ENCODE results near the gene POU5F2. TPM values are rescaled to one million over a fixed set of nuclear protein-coding genes. Genes with fewer than 3 reads are reported as not detected.

POU5F2 gene
- total and polyA plus RNA-seq, 4 donors, result 0.10 to 5.1 (median 2.8) TPM; not detected in 1

- intact Hi-C loops (cut with DNase I), result no loop called here
- 91 to 95% methylated on average over 1 of the region's 1 CpG for WGBS, 2 donors
These were observed 35.5 kb downstream of the POU5F2 start for GRCh38 chr5:93705896-93706295.

GRCh38 chr5:93704996-93705395 is 36.4 kb downstream of the POU5F2 start:
- Histone ChIP-seq H3K9me3 (ENCODE audit: control insufficient read depth, low read length) (no peaks in the 10 kb centered on the region), H3K27me3 (ENCODE audit: control insufficient read depth in 1 of 2, insufficient read depth in 2 of 2, low read length in 1 of 2) (no peaks in the 10 kb centered on the region), H3K4me3 (ENCODE audit: low read length in 2 of 2) (no peak overlapping the region), H3K27ac (ENCODE audit: low read depth in 1 of 2, low read length in 2 of 2) (no peak overlapping the region), H3K36me3 (ENCODE audit: control insufficient read depth in 1 of 2, insufficient read depth in 2 of 2, low read length in 1 of 2) (peaks cover 0 to 4% of the 10 kb centered on the region in 2 donors), H3K4me1 (ENCODE audit: control insufficient read depth in 1 of 2, insufficient read depth in 2 of 2, low read length in 2 of 2) (no peaks in the 10 kb centered on the region)
- ATAC-seq (ENCODE audit: low FRiP score), result no peak
- intact Hi-C loops (cut with DNase I), result no loop called here
- DNase-seq, result no peak

More at GRCh38 chr5:93705896-93706295, 35.5 kb downstream of the POU5F2 start:
- Histone ChIP-seq H3K27me3 (ENCODE audit: control insufficient read depth in 1 of 2, insufficient read depth in 2 of 2, low read length in 1 of 2) (no peaks in the 10 kb centered on the region), H3K4me1 (ENCODE audit: control insufficient read depth in 1 of 2, insufficient read depth in 2 of 2, low read length in 2 of 2) (no peaks in the 10 kb centered on the region), H3K9me3 (ENCODE audit: control insufficient read depth, low read length) (no peaks in the 10 kb centered on the region), H3K27ac (ENCODE audit: low read depth in 1 of 2, low read length in 2 of 2) (no peak overlapping the region), H3K36me3 (ENCODE audit: control insufficient read depth in 1 of 2, insufficient read depth in 2 of 2, low read length in 1 of 2) (peaks cover 0 to 4% of the 10 kb centered on the region in 2 donors), H3K4me3 (ENCODE audit: low read length in 2 of 2) (no peak overlapping the region)
- no peak for DNase-seq
- ATAC-seq (ENCODE audit: low FRiP score), result no peak

DNA sequence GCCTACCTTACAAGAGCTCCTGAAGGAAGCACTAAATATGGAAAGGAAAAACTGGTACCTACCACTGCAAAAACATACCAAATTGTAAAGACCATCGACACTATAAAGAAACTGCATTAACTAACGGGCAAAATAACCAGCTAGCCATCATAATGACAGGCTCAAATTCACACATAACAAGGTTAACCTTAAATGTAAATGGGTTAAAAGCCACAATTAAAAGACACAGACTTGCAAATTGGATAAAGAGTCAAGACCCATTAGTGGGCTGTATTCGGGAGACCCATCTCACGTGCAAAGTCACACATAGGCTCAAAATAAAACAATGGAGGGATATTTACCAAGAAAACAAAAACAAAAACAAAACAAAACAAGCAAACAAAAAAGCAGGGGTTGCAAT is 49.4 kb downstream of the POU5F2 start:
- ATAC-seq (ENCODE audit: low FRiP score) (no peak), DNase-seq (no peak)
- H3K27me3 ChIP-seq (ENCODE audit: control insufficient read depth in 1 of 2, insufficient read depth in 2 of 2, low read length in 1 of 2), result no peaks in the 10 kb centered on the region
- intact Hi-C loops (cut with DNase I), result no loop called here
- 72 to 86% methylated on average over 4 of the region's 4 CpGs for WGBS, 2 donors
- no peaks in the 10 kb centered on the region for H3K9me3 ChIP-seq (ENCODE audit: control insufficient read depth, low read length)
- H3K36me3 ChIP-seq (ENCODE audit: control insufficient read depth in 1 of 2, insufficient read depth in 2 of 2, low read length in 1 of 2), result no peaks in the 10 kb centered on the region
- no peak overlapping the region for H3K4me3 ChIP-seq (ENCODE audit: low read length in 2 of 2)
- peaks cover 0 to 2% of the 10 kb centered on the region in 2 donors for H3K4me1 ChIP-seq (ENCODE audit: control insufficient read depth in 1 of 2, insufficient read depth in 2 of 2, low read length in 2 of 2)
- H3K27ac ChIP-seq (ENCODE audit: low read depth in 1 of 2, low read length in 2 of 2), result no peak overlapping the region

Other genes starting within 250 kb of the POU5F2 start
- 10 to 100 TPM in 1 of 2 donors, 1 to 10 TPM in 1; 7.6 to 16.8 TPM for gene NR2F1-AS1, start 160.4 kb downstream of the POU5F2 start, total RNA-seq
- 1 to 10 TPM in 1 of 2 donors, under 1 TPM in 1; 0.08 to 2.8 TPM for gene NR2F1-AS1, start 160.4 kb downstream of the POU5F2 start, polyA plus RNA-seq
- gene NR2F1, start 158.4 kb downstream of the POU5F2 start, total RNA-seq, result 10 to 100 TPM in 1 of 2 donors, 1 to 10 TPM in 1; 10.0 to 27.0 TPM
- under 1 TPM in 1 of 2 donors, not detected in 1; 0.72 TPM for gene NR2F1, start 158.4 kb downstream of the POU5F2 start, polyA plus RNA-seq

Measured in aorta (tissue), 5 donors.